SK-N-SH treated with all-trans-retinoic acid at 6 μM for 48 hours (cell line): ENCODE measurements around the gene CST9L.

Experiments
- ATAC-seq: fragments of 200-7000 bp; cut with Tn5 transposase; 3 replicates; pipeline ENCODE4 v1.9.1; 2020; ENCODE audit warnings: mild to moderate bottlenecking, moderate library complexity
- ARNTL ChIP-seq: fragments of 450-650 bp; formaldehyde crosslinking; IDR thresholded peaks from 2 replicates; pipeline ENCODE4 v1.5.0; 2020; ENCODE audit warnings: low read depth, mild to moderate bottlenecking, moderate library complexity, borderline replicate concordance
- BACH2 ChIP-seq: fragments of 250-450 bp; sonication (Bioruptor Pico); IDR thresholded peaks from 2 replicates; pipeline ENCODE4 v1.9.0; 2021; ENCODE audit warnings: mild to moderate bottlenecking, borderline replicate concordance
- CREB5 ChIP-seq: fragments of 250-450 bp; sonication (Bioruptor Pico); IDR thresholded peaks from 2 replicates; pipeline ENCODE4 v1.5.1; 2020; ENCODE audit warnings: low read depth, mild to moderate bottlenecking, moderate library complexity
- CSDC2 ChIP-seq: fragments of 250-450 bp; sonication (Bioruptor Pico); IDR thresholded peaks from 2 replicates; pipeline ENCODE4 v1.5.0; 2020; ENCODE audit warnings: mild to moderate bottlenecking, moderate library complexity
- CSRNP3 ChIP-seq: fragments of 250-450 bp; sonication (Bioruptor Pico); IDR thresholded peaks from 2 replicates; pipeline ENCODE4 v1.5.1; 2021; ENCODE audit warnings: mild to moderate bottlenecking, moderate library complexity
- ISL1 ChIP-seq: fragments of 250-450 bp; sonication (Bioruptor Pico); IDR thresholded peaks from 2 replicates; pipeline ENCODE4 v2.1.2; 2022; ENCODE audit warnings: mild to moderate bottlenecking, moderate library complexity
- OSR1 ChIP-seq: fragments of 250-450 bp; sonication (Bioruptor Pico); IDR thresholded peaks from 2 replicates; pipeline ENCODE4 v1.8.0; 2022; ENCODE audit warnings: moderate library complexity, mild to moderate bottlenecking, inconsistent platforms
- PATZ1 ChIP-seq: fragments of 250-450 bp; sonication (Bioruptor Pico); IDR thresholded peaks from 2 replicates; pipeline ENCODE4 v1.8.0; 2020; ENCODE audit warnings: mild to moderate bottlenecking, moderate library complexity, borderline replicate concordance
- POU6F1 ChIP-seq: fragments of 250-450 bp; sonication (Bioruptor Pico); IDR thresholded peaks from 2 replicates; pipeline ENCODE4 v1.8.0; 2021; ENCODE audit warnings: low read depth, mild to moderate bottlenecking, moderate library complexity, borderline replicate concordance
- PPARA ChIP-seq: fragments of 250-450 bp; sonication (Bioruptor Pico); IDR thresholded peaks from 2 replicates; pipeline ENCODE4 v1.5.0; 2020; ENCODE audit warnings: mild to moderate bottlenecking, borderline replicate concordance
- RARB ChIP-seq: fragments of 250-450 bp; sonication (Bioruptor Pico); IDR thresholded peaks from 2 replicates; pipeline ENCODE4 v1.8.0; 2021; ENCODE audit warnings: mild to moderate bottlenecking, moderate library complexity
- SNAI2 ChIP-seq: fragments of 250-450 bp; sonication (Bioruptor Pico); IDR thresholded peaks from 2 replicates; pipeline ENCODE4 v1.5.0; 2020; ENCODE audit warnings: mild to moderate bottlenecking, moderate library complexity
- TCF4 ChIP-seq: fragments of 250-450 bp; sonication (Bioruptor Pico); IDR thresholded peaks from 2 replicates; pipeline ENCODE4 v1.8.0; 2021; ENCODE audit warnings: mild to moderate bottlenecking, moderate library complexity, borderline replicate concordance
- TOX ChIP-seq: fragments of 250-450 bp; sonication (Bioruptor Pico); IDR thresholded peaks from 2 replicates; pipeline ENCODE4 v1.8.0; 2021; ENCODE audit warnings: mild to moderate bottlenecking, moderate library complexity, borderline replicate concordance
- TSHZ2 ChIP-seq: fragments of 250-450 bp; sonication (Bioruptor Pico); IDR thresholded peaks from 2 replicates; pipeline ENCODE4 v1.5.0; 2020; ENCODE audit warnings: mild to moderate bottlenecking, moderate library complexity
- ZC3H10 ChIP-seq: fragments of 250-450 bp; sonication (Bioruptor Pico); IDR thresholded peaks from 2 replicates; pipeline ENCODE4 v1.5.1; 2021; ENCODE audit warnings: mild to moderate bottlenecking, moderate library complexity
- ZFP3 ChIP-seq: fragments of 250-450 bp; sonication (Bioruptor Pico); IDR thresholded peaks from 2 replicates; pipeline ENCODE4 v1.5.0; 2020; ENCODE audit warnings: mild to moderate bottlenecking, moderate library complexity
- ZFP30 ChIP-seq: fragments of 450-650 bp; formaldehyde crosslinking; IDR thresholded peaks from 2 replicates; pipeline ENCODE4 v1.5.0; 2022; ENCODE audit warnings: mild to moderate bottlenecking, moderate library complexity
- ZNF70 ChIP-seq: fragments of 450-650 bp; formaldehyde crosslinking; IDR thresholded peaks from 2 replicates; pipeline ENCODE4 v1.5.0; 2020; ENCODE audit warnings: mild to moderate bottlenecking, moderate library complexity
- ZNF8 ChIP-seq: fragments of 450-650 bp; formaldehyde crosslinking; IDR thresholded peaks from 2 replicates; pipeline ENCODE4 v1.5.0; 2020; ENCODE audit warnings: mild to moderate bottlenecking, moderate library complexity

CST9L gene

GRCh38 chr20:23586735-23587525 lies 18.6 kb upstream of the CST9L start:
- TF ChIP-seq ZNF8 (CRISPR knock-in tag) = no peak
- TF ChIP-seq ZNF70 (CRISPR knock-in tag) = no peak
- TF ChIP-seq SNAI2 (CRISPR knock-in tag) = no peak
- no peak for TF ChIP-seq TCF4 (CRISPR knock-in tag)
- TF ChIP-seq CSRNP3 (CRISPR knock-in tag) = no peak
- TF ChIP-seq CREB5 (CRISPR knock-in tag) = no peak
- TF ChIP-seq BACH2 (CRISPR knock-in tag) = no peak
- no peak for TF ChIP-seq TOX (CRISPR knock-in tag)
- no peak for TF ChIP-seq PATZ1
- no peak for TF ChIP-seq ZFP30 (CRISPR knock-in tag)
- TF ChIP-seq ZC3H10 (CRISPR knock-in tag) = no peak
- no peak for TF ChIP-seq ZFP3 (CRISPR knock-in tag)
- no peak for TF ChIP-seq ISL1 (CRISPR knock-in tag)
- TF ChIP-seq RARB = no peak
- no peak for TF ChIP-seq ARNTL
- no peak for TF ChIP-seq POU6F1 (CRISPR knock-in tag)
- no peak for TF ChIP-seq PPARA (CRISPR knock-in tag)
- no peak for TF ChIP-seq OSR1
- no peak for TF ChIP-seq TSHZ2 (CRISPR knock-in tag)
- no peak for ATAC-seq

GRCh38 chr20:23585808-23586734 lies 17.8 kb upstream of the CST9L start:
- TF ChIP-seq ARNTL = no peak
- TF ChIP-seq ZFP30 (CRISPR knock-in tag) = no peak
- TF ChIP-seq PATZ1 = no peak
- TF ChIP-seq CREB5 (CRISPR knock-in tag) = no peak
- no peak for TF ChIP-seq CSDC2 (CRISPR knock-in tag)
- no peak for TF ChIP-seq TOX (CRISPR knock-in tag)
- no peak for TF ChIP-seq ZC3H10 (CRISPR knock-in tag)
- no peak for TF ChIP-seq TSHZ2 (CRISPR knock-in tag)
- no peak for ATAC-seq
